Endodermal cell (in vitro differentiated cells): Measurements from ENCODE around the gene JPH2. TPM values are rescaled to one million over a fixed set of nuclear protein-coding genes. Genes with fewer than 3 reads are reported as not detected.

Source experiments
- DNase-seq: peaks from one replicate; pipeline ENCODE4 v3.0.0-alpha.2; 2017
- H3K27ac ChIP-seq: 2 replicates; pipeline ENCODE4 v1.5.1; 2013; ENCODE audit warnings: mild to moderate bottlenecking, low read depth, low read length, moderate library complexity
- H3K27me3 ChIP-seq: 2 replicates; pipeline ENCODE4 v1.6.1; 2013; ENCODE audit warnings: mild to moderate bottlenecking, low read length, moderate library complexity; ENCODE audit not compliant: insufficient read depth, control insufficient read depth, poor library complexity, severe bottlenecking
- H3K36me3 ChIP-seq: 2 replicates; pipeline ENCODE4 v1.7.0; 2013; ENCODE audit warnings: mild to moderate bottlenecking, low read length, moderate library complexity; ENCODE audit not compliant: control insufficient read depth, insufficient read depth
- H3K4me1 ChIP-seq: one replicate; pipeline ENCODE4 v1.7.0; 2013; ENCODE audit warnings: low read length; ENCODE audit not compliant: control insufficient read depth, insufficient read depth
- H3K4me3 ChIP-seq: 2 replicates; pipeline ENCODE4 v1.5.1; 2013; ENCODE audit warnings: mild to moderate bottlenecking, low read length, moderate library complexity
- H3K9ac ChIP-seq: 2 replicates; pipeline ENCODE4 v1.6.1; 2013; ENCODE audit warnings: mild to moderate bottlenecking, low read length, moderate library complexity; ENCODE audit not compliant: poor library complexity, severe bottlenecking; ENCODE audit errors: extremely low read depth
- H3K9me3 ChIP-seq: 2 replicates; pipeline ENCODE4 v1.6.1; 2013; ENCODE audit warnings: mild to moderate bottlenecking, low read length, moderate library complexity; ENCODE audit not compliant: control insufficient read depth
- H3K27ac Mint-ChIP-seq: 2 replicates; pipeline ENCODE4 v1.8.0; 2020; ENCODE audit warnings: mixed read lengths
- H3K27me3 Mint-ChIP-seq: 2 replicates; pipeline ENCODE4 v1.8.0; 2021; ENCODE audit warnings: mild to moderate bottlenecking, mixed read lengths; ENCODE audit not compliant: insufficient read depth
- H3K36me3 Mint-ChIP-seq: 2 replicates; pipeline ENCODE4 v1.8.0; 2020; ENCODE audit warnings: low read depth, mixed read lengths
- H3K4me1 Mint-ChIP-seq: 2 replicates; pipeline ENCODE4 v1.8.0; 2020; ENCODE audit warnings: mixed read lengths
- H3K4me3 Mint-ChIP-seq: 2 replicates; pipeline ENCODE4 v1.8.0; 2020; ENCODE audit warnings: mild to moderate bottlenecking, moderate library complexity, mixed read lengths
- H3K9me3 Mint-ChIP-seq: 2 replicates; pipeline ENCODE4 v1.8.0; 2020; ENCODE audit warnings: mild to moderate bottlenecking, mixed read lengths
- CTCF ChIP-seq: fragments of 200-600 bp; sonication (generic); conservative IDR thresholded peaks from 2 replicates; pipeline ENCODE4 v1.5.0; 2021; ENCODE audit warnings: antibody characterized with exemption, mild to moderate bottlenecking
- WGBS, 2 experiments: methylation state at CpG; one replicate each; pipeline versions ENCODE4 v1.1.5 to v1.1.7; 2013; ENCODE audit warnings: missing lambda C conversion rate in 2 of 2, mixed read lengths in 1 of 2; ENCODE audit not compliant: insufficient coverage in 1 of 2, insufficient read length in 1 of 2; 5-methylcytosine and 5-hydroxymethylcytosine counted together
- total RNA-seq, 2 donors: library from RNA; stranded (reverse); fragmentation: NEBNext Ultra II Directional in 1 of 2; extraction: Animal tissue kit (Norgen Biotek cat#: 25700) in 1 of 2; gene quantifications; 2 replicates in 1 of 2; 3 replicates in 1 of 2; pipeline ENCODE4 v1.2.1, GENCODE V29; 2021

The JPH2 gene
- total RNA-seq, 2 donors from 2014 or later: 0.86 to 1.0 TPM

- Histone ChIP-seq H3K9me3 (no peaks in the 10 kb centered on the region), H3K4me1 (no peaks in the 10 kb centered on the region), H3K36me3 (no peaks in the 10 kb centered on the region), H3K27me3 (no peaks in the 10 kb centered on the region), H3K9ac (no peak overlapping the region), H3K4me3 (no peak overlapping the region), H3K27ac (peak overlapping the region; percentile 13)
- H3K9me3 Mint-ChIP-seq: peaks cover 2% of the 10 kb centered on the region
- no peak for DNase-seq
- no peaks in the 10 kb centered on the region for H3K4me1 Mint-ChIP-seq
- no peak overlapping the region for H3K27ac Mint-ChIP-seq
- H3K36me3 Mint-ChIP-seq: no peaks in the 10 kb centered on the region
- 78 to 86% methylated on average over 3 to 4 of the region's 4 CpGs for WGBS, 2 experiments
- peaks cover 9% of the 10 kb centered on the region for H3K27me3 Mint-ChIP-seq
- TF ChIP-seq CTCF: no peak
- H3K4me3 Mint-ChIP-seq: no peak overlapping the region
Measured at GRCh38 chr20:44166008-44166407, 21.0 kb downstream of the JPH2 start.

DNA sequence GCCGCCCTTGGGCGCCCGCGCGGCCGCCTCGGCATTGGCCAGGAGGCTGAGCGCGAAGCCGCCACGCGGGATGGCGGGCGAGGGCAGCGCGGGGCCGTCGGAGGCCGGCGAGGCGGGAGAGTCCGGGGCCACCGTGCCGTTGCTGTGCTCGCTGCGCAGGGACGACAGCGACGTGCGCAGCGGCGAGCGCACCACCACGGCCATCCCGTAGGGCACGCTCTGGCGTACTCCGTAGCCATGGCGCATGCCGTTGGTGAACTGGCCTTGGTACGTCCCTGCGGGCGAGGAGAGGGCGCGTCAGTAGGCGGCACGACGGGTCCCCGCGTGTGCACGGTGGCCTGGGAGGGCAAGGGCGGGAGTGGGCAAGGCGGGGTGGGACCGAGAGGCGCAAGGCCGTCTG, 26.9 kb downstream of the JPH2 start:
- Mint-ChIP-seq H3K27me3 (peaks cover 2% of the 10 kb centered on the region), H3K4me3 (no peak overlapping the region), H3K36me3 (no peaks in the 10 kb centered on the region), H3K27ac (no peak overlapping the region), H3K4me1 (no peaks in the 10 kb centered on the region), H3K9me3 (no peaks in the 10 kb centered on the region)
- Histone ChIP-seq H3K4me1 (no peaks in the 10 kb centered on the region), H3K27me3 (no peaks in the 10 kb centered on the region), H3K36me3 (no peaks in the 10 kb centered on the region), H3K27ac (no peak overlapping the region), H3K9me3 (no peaks in the 10 kb centered on the region), H3K9ac (no peak overlapping the region), H3K4me3 (no peak overlapping the region)
- 95 to 98% methylated on average over 44 to 56 of the region's 56 CpGs for WGBS, 2 experiments
- DNase-seq: no peak
- TF ChIP-seq CTCF: no peak

DNA sequence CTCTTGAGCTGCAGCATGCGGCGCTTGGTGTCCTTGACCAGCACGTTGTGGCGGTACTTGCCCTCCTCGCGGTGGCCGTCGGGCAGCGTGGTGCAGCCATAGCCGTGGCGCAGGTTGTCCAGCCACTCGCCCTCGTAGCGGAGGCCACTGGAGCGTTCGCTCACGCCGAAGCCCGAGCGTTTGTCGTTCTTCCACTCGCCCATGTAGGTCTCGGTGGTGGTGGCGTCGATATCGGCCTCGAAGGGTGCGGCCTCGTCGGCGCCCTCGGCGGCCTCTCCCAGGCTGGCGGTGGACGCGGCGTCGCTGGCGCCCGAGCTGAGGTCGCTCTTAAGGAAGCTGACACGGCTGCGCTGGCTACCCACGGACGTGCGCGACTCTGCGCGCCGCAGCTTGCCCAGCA, 27.3 kb downstream of the JPH2 start:
- Histone ChIP-seq H3K36me3 (no peaks in the 10 kb centered on the region), H3K9me3 (no peaks in the 10 kb centered on the region), H3K4me1 (no peaks in the 10 kb centered on the region), H3K9ac (no peak overlapping the region), H3K27ac (no peak overlapping the region), H3K27me3 (no peaks in the 10 kb centered on the region), H3K4me3 (no peak overlapping the region)
- TF ChIP-seq CTCF: no peak
- no peaks in the 10 kb centered on the region for H3K4me1 Mint-ChIP-seq
- no peak for DNase-seq
- peaks cover 2% of the 10 kb centered on the region for H3K27me3 Mint-ChIP-seq
- H3K27ac Mint-ChIP-seq: no peak overlapping the region
- no peaks in the 10 kb centered on the region for H3K36me3 Mint-ChIP-seq
- WGBS, 2 experiments: 96 to 98% methylated on average over 30 to 50 of the region's 50 CpGs
- H3K4me3 Mint-ChIP-seq: no peak overlapping the region
- no peaks in the 10 kb centered on the region for H3K9me3 Mint-ChIP-seq
